Choroid plexus epithelial cell (primary cell): ENCODE data around the gene OR52B6.
"Not testable (repeated sequence)": the region's sequence is repeated elsewhere in the genome, so short reads cannot be mapped to it uniquely, and the experiment has no call there.

ENCODE experiments used
- DNase-seq: peaks from one replicate; pipeline ENCODE4 v3.0.0-alpha.2; 2010; ENCODE audit warnings: low read depth
- H3K4me3 ChIP-seq: 2 replicates; pipeline ENCODE4 v1.5.1; 2011; ENCODE audit warnings: low read depth, mild to moderate bottlenecking, control low read depth, low read length, moderate library complexity
- TF ChIP-seq, protein P1 (sequence below): conservative IDR thresholded peaks from 2 replicates; pipeline ENCODE4 v1.5.1; 2011; ENCODE audit warnings: low read depth, mild to moderate bottlenecking, control low read depth, inconsistent platforms, low read length, moderate library complexity

OR52B6 gene

GRCh38 chr11:5574654-5575053, 6.0 kb upstream of the OR52B6 start:
- no peak overlapping the region for H3K4me3 ChIP-seq
- TF ChIP-seq, protein P1, sequence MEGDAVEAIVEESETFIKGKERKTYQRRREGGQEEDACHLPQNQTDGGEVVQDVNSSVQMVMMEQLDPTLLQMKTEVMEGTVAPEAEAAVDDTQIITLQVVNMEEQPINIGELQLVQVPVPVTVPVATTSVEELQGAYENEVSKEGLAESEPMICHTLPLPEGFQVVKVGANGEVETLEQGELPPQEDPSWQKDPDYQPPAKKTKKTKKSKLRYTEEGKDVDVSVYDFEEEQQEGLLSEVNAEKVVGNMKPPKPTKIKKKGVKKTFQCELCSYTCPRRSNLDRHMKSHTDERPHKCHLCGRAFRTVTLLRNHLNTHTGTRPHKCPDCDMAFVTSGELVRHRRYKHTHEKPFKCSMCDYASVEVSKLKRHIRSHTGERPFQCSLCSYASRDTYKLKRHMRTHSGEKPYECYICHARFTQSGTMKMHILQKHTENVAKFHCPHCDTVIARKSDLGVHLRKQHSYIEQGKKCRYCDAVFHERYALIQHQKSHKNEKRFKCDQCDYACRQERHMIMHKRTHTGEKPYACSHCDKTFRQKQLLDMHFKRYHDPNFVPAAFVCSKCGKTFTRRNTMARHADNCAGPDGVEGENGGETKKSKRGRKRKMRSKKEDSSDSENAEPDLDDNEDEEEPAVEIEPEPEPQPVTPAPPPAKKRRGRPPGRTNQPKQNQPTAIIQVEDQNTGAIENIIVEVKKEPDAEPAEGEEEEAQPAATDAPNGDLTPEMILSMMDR, result no peak
- DNase-seq, result no peak

GRCh38 chr11:5575152-5575551, 5.5 kb upstream of the OR52B6 start:
- TF ChIP-seq, protein P1, result no peak
- no peak for DNase-seq
- no peak overlapping the region for H3K4me3 ChIP-seq

GRCh38 chr11:5577101-5577500, 3.6 kb upstream of the OR52B6 start:
- TF ChIP-seq, protein P1, result no peak
- no peak for DNase-seq
- H3K4me3 ChIP-seq, result no peak overlapping the region

GRCh38 chr11:5581014-5581413, 337 bp downstream of the OR52B6 start:
- TF ChIP-seq, protein P1, result no peak
- no peak overlapping the region for H3K4me3 ChIP-seq
- no peak for DNase-seq

- not testable (repeated sequence) for H3K4me3 ChIP-seq, DNase-seq
These were observed 3.8 kb downstream of the OR52B6 start for GRCh38 chr11:5584458-5584857.

DNA sequence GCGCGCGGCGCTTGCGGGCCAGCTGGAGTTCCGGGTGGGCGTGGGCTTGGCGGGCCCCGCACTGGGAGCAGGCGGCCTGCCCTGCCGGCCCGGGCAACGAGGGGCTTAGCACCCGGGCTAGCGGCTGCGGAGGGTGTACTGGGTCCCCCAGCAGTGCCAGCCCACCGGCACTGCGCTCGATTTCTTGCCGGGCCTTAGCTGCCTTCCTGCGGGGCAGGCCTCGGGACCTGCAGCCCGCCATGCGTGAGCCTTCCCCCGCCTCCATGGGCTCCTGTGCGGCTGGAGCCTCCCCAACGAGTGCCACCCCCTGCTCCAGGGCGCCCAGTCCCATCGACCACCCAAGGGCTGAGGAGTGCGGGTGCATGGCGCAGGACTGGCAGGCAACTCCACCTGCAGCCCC, 9.2 kb downstream of the OR52B6 start:
- not testable (repeated sequence) for DNase-seq, H3K4me3 ChIP-seq

- no peak overlapping the region for H3K4me3 ChIP-seq
- TF ChIP-seq, protein P1, result no peak
These were observed 10.9 kb downstream of the OR52B6 start for GRCh38 chr11:5591613-5592012.

DNA sequence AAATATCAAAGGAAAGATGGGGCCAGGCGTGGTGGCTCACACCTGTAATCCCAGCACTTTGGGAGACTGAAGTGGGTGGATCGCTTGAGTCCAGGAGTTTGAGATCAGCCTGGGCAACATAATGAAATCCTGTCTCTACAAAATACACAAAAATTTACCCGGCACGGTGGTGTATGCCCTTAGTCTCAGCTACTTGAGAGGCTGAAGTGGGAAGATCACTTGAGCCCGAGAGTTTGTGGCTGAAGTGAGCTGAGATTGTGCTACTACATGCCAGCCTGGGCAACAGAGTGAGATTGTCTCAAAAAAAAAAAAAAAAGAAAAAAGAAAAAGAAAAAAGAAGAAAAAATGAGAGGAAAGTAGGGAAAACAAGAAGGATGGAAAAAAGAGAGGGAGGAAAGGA, 11.9 kb downstream of the OR52B6 start:
- DNase-seq, result no peak
- TF ChIP-seq, protein P1, result no peak
- no peak overlapping the region for H3K4me3 ChIP-seq

More at GRCh38 chr11:5591613-5592012, 10.9 kb downstream of the OR52B6 start:
- no peak for DNase-seq
